Skeletal muscle satellite cell (primary cell): ENCODE measurements around the gene STX16.

ENCODE experiments used
- H3K27me3 ChIP-seq: 2 replicates; pipeline ENCODE4 v1.7.0; 2013; ENCODE audit warnings: low read length; ENCODE audit not compliant: control insufficient read depth, insufficient read depth
- H3K36me3 ChIP-seq: 2 replicates; pipeline ENCODE4 v1.7.0; 2013; ENCODE audit warnings: mild to moderate bottlenecking, control low read depth, low read length; ENCODE audit not compliant: insufficient read depth
- H3K4me1 ChIP-seq: 2 replicates; pipeline ENCODE4 v1.7.0; 2013; ENCODE audit warnings: low read length; ENCODE audit not compliant: control insufficient read depth, insufficient read depth
- H3K4me2 ChIP-seq: 2 replicates; pipeline ENCODE4 v1.7.0; 2013; ENCODE audit warnings: mild to moderate bottlenecking, low read length
- H3K4me3 ChIP-seq: 2 replicates; pipeline ENCODE4 v1.7.0; 2013; ENCODE audit warnings: low read length
- H3K9ac ChIP-seq: 2 replicates; pipeline ENCODE4 v1.7.0; 2013; ENCODE audit warnings: mild to moderate bottlenecking, low read depth, low read length, moderate library complexity
- H3K9me3 ChIP-seq: replicated peaks from 2 replicates; pipeline ENCODE4 v1.7.0; 2013; ENCODE audit warnings: mild to moderate bottlenecking, control low read depth, low read length

Gene STX16

DNA sequence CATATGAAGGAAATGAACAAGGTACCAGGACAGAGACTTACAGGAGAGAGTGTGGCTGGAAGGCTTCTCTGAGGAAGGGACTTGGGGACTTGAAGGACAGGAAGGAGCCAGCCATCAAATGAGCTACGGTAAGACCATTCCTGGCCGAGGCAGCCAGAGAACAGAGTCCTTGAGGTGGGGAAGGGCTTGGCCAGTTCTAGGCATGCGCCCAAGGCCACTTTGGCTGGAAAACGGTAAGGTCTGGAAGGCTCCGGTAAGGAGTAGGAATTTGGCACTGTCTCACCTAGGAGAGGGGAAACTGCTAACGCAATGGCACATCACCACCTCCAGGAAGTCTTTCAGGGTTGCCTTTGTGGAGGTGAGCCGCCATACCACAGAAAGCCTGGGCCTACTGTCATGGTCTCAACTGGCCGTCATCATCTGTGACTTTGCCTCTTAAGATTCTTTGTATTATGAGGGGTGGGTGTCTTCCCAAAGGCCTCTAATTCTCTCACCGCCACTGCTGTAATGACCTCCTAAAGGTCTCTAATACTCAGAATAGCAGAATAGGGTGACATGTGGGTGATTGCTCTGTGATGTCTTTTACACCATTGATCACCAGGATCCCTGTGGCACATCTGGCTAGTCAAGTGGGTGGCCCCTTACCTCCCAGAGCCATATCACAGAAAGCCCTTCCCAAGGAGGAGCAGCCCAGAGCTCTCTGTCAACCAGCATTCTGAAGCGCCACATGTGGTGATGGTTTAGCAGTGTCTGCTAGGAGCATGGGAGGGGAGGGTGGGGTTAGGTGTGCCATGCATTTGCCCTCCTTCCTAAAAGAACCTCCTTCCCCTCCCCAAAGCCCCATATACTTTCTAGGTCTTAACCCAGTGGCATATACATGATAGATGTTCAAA lies 17.7 kb upstream of the STX16 start:
- peaks cover 25% of the 10 kb centered on the region for H3K4me1 ChIP-seq
- H3K9me3 ChIP-seq, result no peaks in the 10 kb centered on the region
- no peak overlapping the region for H3K9ac ChIP-seq
- no peak overlapping the region for H3K4me2 ChIP-seq
- H3K36me3 ChIP-seq, result no peaks in the 10 kb centered on the region
- no peak overlapping the region for H3K4me3 ChIP-seq
- H3K27me3 ChIP-seq, result no peaks in the 10 kb centered on the region

- Histone ChIP-seq H3K4me3 (no peak overlapping the region), H3K9me3 (no peaks in the 10 kb centered on the region), H3K36me3 (no peaks in the 10 kb centered on the region), H3K27me3 (no peaks in the 10 kb centered on the region), H3K4me2 (no peak overlapping the region), H3K9ac (no peak overlapping the region), H3K4me1 (peaks cover 19% of the 10 kb centered on the region)
Measured at GRCh38 chr20:58634059-58634458, 17.0 kb upstream of the STX16 start.

- H3K4me1 ChIP-seq, result peaks cover 12% of the 10 kb centered on the region
- H3K27me3 ChIP-seq, result no peaks in the 10 kb centered on the region
- no peaks in the 10 kb centered on the region for H3K9me3 ChIP-seq
- H3K36me3 ChIP-seq, result no peaks in the 10 kb centered on the region
- H3K4me3 ChIP-seq, result no peak overlapping the region
- no peak overlapping the region for H3K4me2 ChIP-seq
- no peak overlapping the region for H3K9ac ChIP-seq
Measured at GRCh38 chr20:58634521-58635278, 16.4 kb upstream of the STX16 start.

DNA sequence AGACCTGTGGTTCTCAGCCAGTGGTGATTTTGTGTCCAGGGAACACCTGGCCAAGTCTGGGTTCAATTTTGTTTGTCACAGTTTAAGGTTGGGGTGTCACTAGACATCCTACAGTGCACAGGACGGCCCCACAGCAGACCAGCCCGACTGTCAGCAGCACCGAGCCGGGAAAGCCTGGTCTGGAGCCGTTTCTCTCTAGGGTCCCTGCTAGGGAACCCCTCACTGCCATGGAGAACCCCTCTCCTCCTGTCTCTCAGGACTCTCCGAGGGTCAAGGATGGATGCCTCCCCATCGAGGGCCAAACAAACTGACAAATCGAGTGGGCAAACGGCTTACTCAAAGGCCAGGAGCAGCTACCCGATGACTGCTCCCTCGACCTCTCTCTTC lies 15.8 kb upstream of the STX16 start:
- Histone ChIP-seq H3K36me3 (no peaks in the 10 kb centered on the region), H3K9me3 (no peaks in the 10 kb centered on the region), H3K4me3 (no peak overlapping the region), H3K9ac (no peak overlapping the region), H3K27me3 (no peaks in the 10 kb centered on the region), H3K4me2 (no peak overlapping the region), H3K4me1 (peaks cover 7% of the 10 kb centered on the region)

DNA sequence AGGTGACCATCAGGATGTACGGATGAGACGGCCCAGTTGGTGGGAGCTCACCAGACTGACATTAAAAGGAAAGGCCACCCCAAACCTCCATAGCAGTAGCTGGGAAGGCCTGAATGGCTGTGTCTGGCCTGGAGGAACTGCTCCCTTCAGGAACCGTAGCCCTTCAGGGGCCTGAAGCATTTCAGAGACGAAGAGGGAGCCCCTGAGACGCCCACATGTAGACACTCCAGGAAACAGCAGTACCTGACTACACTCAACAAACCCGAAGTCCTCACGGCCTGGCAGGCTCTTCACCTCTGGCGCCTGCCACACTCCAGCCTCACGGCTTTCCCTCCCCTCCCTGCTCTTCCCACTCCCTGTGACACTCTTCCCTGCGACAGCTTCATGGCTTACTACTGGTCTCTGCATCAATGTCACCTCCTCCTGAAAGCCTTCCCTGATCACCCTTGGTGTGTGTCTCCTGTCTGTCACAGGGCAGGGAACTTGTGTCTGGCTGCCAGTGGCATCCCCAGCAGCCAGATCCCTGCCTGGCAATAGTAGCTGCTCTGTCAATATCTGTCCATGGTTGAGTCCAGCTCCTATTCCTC lies 14.6 kb upstream of the STX16 start:
- Histone ChIP-seq H3K9ac (no peak overlapping the region), H3K27me3 (no peaks in the 10 kb centered on the region), H3K4me2 (no peak overlapping the region), H3K9me3 (no peaks in the 10 kb centered on the region), H3K4me1 (peaks cover 5% of the 10 kb centered on the region), H3K36me3 (no peaks in the 10 kb centered on the region), H3K4me3 (no peak overlapping the region)

- Histone ChIP-seq H3K36me3 (no peaks in the 10 kb centered on the region), H3K4me1 (peaks cover 5% of the 10 kb centered on the region), H3K4me2 (no peak overlapping the region), H3K27me3 (no peaks in the 10 kb centered on the region), H3K4me3 (no peak overlapping the region), H3K9ac (no peak overlapping the region), H3K9me3 (no peaks in the 10 kb centered on the region)
Measured at GRCh38 chr20:58636983-58637421, 14.1 kb upstream of the STX16 start.

DNA sequence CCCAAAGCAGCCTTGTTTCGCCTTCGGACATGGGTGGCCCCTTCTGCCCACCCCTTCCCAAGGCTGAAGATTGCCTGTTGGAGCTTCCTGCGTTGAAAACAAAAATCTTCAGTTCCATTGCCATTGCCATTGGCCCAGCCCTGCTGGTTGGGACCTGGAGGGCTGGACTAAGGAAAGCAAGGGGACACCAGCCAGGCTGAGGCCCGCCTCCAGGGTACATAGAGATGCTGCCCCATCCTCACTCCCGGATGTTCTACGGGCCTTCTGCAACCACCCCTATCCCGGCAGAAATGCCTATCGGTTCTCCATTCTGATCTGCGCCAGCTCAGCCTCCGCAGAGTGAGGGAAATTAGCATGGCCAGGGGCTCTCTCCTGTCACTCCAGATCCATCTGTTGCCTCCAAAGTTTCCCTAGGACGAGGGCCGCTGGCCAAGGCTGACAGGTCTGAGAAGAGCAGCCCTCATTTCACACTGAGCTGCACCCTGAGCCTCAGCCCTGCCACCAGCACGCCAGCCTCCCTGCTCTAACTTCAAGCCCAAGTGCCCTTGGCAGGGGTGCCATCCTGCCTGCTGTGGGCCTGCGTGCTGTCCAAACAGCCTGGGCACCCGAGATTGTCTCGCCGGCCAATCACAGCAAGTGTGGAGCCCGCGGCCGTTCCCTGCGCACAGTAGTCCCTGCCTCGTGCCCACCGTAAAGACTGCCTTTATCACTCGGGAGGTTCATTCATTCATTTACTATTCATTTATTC lies 13.4 kb upstream of the STX16 start:
- H3K4me1 ChIP-seq, result peaks cover 5% of the 10 kb centered on the region
- H3K4me2 ChIP-seq, result no peak overlapping the region
- H3K9me3 ChIP-seq, result no peaks in the 10 kb centered on the region
- H3K36me3 ChIP-seq, result no peaks in the 10 kb centered on the region
- no peaks in the 10 kb centered on the region for H3K27me3 ChIP-seq
- no peak overlapping the region for H3K9ac ChIP-seq
- H3K4me3 ChIP-seq, result no peak overlapping the region

DNA sequence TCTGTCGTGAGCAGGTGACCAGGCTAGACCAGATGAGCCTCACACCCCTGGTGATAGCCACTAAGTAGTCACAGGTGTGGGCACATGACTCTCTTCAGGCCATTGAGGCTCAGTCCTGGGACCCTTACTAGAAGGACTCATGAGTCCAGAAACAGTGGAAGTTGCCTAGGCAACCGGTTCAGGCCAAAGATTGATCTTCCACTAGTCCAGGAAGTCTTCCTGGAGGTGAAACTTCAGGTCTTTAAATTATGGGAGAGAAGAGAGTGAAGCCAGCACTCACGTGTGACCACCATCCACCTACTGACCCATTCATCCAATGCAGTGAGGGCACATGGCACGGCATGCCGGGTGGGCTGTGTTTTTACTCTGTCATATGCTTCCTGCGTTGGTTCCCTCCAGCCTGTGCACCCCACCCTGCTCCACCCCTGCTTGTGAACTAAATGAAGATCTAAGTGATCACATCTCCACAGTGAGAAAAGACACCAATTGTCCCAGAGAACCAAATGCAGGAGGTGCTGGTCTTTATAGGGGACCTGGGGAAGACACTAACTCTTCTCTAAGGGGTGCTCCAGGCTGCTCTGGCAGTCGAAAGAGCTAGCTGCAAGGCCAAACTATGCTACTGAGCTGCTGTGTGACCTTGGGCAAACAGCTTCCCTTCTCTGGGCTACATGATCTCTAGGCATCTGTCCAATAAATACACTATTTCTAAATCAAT lies 12.5 kb upstream of the STX16 start:
- Histone ChIP-seq H3K9ac (no peak overlapping the region), H3K36me3 (no peaks in the 10 kb centered on the region), H3K9me3 (no peaks in the 10 kb centered on the region), H3K4me2 (no peak overlapping the region), H3K4me3 (no peak overlapping the region), H3K27me3 (no peaks in the 10 kb centered on the region), H3K4me1 (peaks cover 5% of the 10 kb centered on the region)

- Histone ChIP-seq H3K4me1 (peaks cover 5% of the 10 kb centered on the region), H3K9me3 (no peaks in the 10 kb centered on the region), H3K27me3 (no peaks in the 10 kb centered on the region), H3K4me3 (no peak overlapping the region), H3K36me3 (no peaks in the 10 kb centered on the region), H3K4me2 (no peak overlapping the region), H3K9ac (no peak overlapping the region)
Measured at GRCh38 chr20:58639182-58640146, 11.6 kb upstream of the STX16 start.

GRCh38 chr20:58640446-58640845 lies 10.6 kb upstream of the STX16 start:
- no peak overlapping the region for H3K9ac ChIP-seq
- no peaks in the 10 kb centered on the region for H3K9me3 ChIP-seq
- no peaks in the 10 kb centered on the region for H3K36me3 ChIP-seq
- peaks cover 7% of the 10 kb centered on the region for H3K4me1 ChIP-seq
- H3K4me2 ChIP-seq, result no peak overlapping the region
- H3K4me3 ChIP-seq, result no peak overlapping the region
- H3K27me3 ChIP-seq, result no peaks in the 10 kb centered on the region
